Prostate gland (tissue), 1 donor: Measurements from ENCODE around the gene TM9SF4.

Experiments
- POLR2A ChIP-seq: fragments of 450-650 bp; IDR thresholded peaks from one replicate; pipeline ENCODE4 v1.6.1; 2016; ENCODE audit warnings: antibody characterized with exemption, mild to moderate bottlenecking
- POLR2AphosphoS5 ChIP-seq: sonication (generic); formaldehyde crosslinking; IDR thresholded peaks from one replicate; pipeline ENCODE4 v1.6.1; 2017; ENCODE audit warnings: antibody characterized with exemption

GRCh38 chr20:32114305-32114960 lies 4.9 kb downstream of the TM9SF4 start:
- TF ChIP-seq POLR2AphosphoS5 (no peak), POLR2A (no peak)
